CD4-positive, alpha-beta memory T cell (primary cell): ENCODE data around the gene ERP29. TPM values are rescaled to one million over a fixed set of nuclear protein-coding genes. Genes with fewer than 3 reads are reported as not detected.
A peak's percentile ranks its signal among the peaks of the same experiment; 100 is the strongest.
"Not testable (repeated sequence)": the region's sequence is repeated elsewhere in the genome, so short reads cannot be mapped to it uniquely, and the experiment has no call there.

Experiments used
- CTCF ChIA-PET: fragments of 350-600 bp; sonication (Branson Sonifier 250); formaldehyde crosslinking; loops from one replicate; lab custom pipeline; 2021; ENCODE audit warnings: inconsistent platforms; ENCODE audit not compliant: partially characterized antibody; lab: Charles Lee
- POLR2A ChIA-PET: fragments of 350-600 bp; sonication (Branson Sonifier 250); formaldehyde crosslinking; loops from one replicate; lab custom pipeline; 2021; ENCODE audit not compliant: partially characterized antibody; lab: Charles Lee
- DNase-seq, 5 donors: peaks; one replicate each; pipeline versions ENCODE4 v3.0.0 to v3.0.0-alpha.2; 2020 to 2022; ENCODE audit warnings: mixed read lengths in 1 of 5
- H3K27ac ChIP-seq: one replicate; pipeline ENCODE4 v1.7.0; 2013; ENCODE audit warnings: low read depth, low read length
- H3K27me3 ChIP-seq: 2 replicates; pipeline ENCODE4 v1.7.0; 2013; ENCODE audit warnings: mild to moderate bottlenecking, low read length, moderate library complexity; ENCODE audit not compliant: insufficient read depth
- H3K36me3 ChIP-seq: 2 replicates; pipeline ENCODE4 v1.7.0; 2013; ENCODE audit warnings: mild to moderate bottlenecking, low read length, moderate library complexity; ENCODE audit not compliant: insufficient read depth
- H3K4me1 ChIP-seq: 2 replicates; pipeline ENCODE4 v1.7.0; 2013; ENCODE audit warnings: mild to moderate bottlenecking, low read length, moderate library complexity; ENCODE audit not compliant: insufficient read depth
- H3K4me3 ChIP-seq, 2 donors: one replicate each; pipeline ENCODE4 v1.7.0; 2013; ENCODE audit warnings: low read length in 2 of 2, mild to moderate bottlenecking in 1 of 2
- H3K9me3 ChIP-seq, 2 donors: one replicate each; pipeline ENCODE4 v1.7.0; 2013; ENCODE audit warnings: low read length in 2 of 2, control low read depth in 1 of 2; ENCODE audit not compliant: control insufficient read depth in 1 of 2
- H3K27ac Mint-ChIP-seq, 7 donors: one replicate each; pipeline ENCODE4 v1.8.0; 2020 to 2021; ENCODE audit warnings: mixed read lengths in 7 of 7, mild to moderate bottlenecking in 6 of 7, inconsistent platforms in 3 of 7, moderate library complexity in 3 of 7
- H3K27me3 Mint-ChIP-seq, 2 donors: one replicate each; pipeline ENCODE4 v1.8.0; 2020 to 2021; ENCODE audit warnings: mixed read lengths in 2 of 2
- H3K36me3 Mint-ChIP-seq, 2 donors: one replicate each; pipeline ENCODE4 v1.8.0; 2020 to 2021; ENCODE audit warnings: mixed read lengths in 2 of 2, inconsistent platforms in 1 of 2, mild to moderate bottlenecking in 1 of 2
- H3K4me1 Mint-ChIP-seq, 4 donors: one replicate each; pipeline ENCODE4 v1.8.0; 2020 to 2021; ENCODE audit warnings: mixed read lengths in 4 of 4, mild to moderate bottlenecking in 1 of 4
- H3K4me3 Mint-ChIP-seq, 8 donors: one replicate each; pipeline ENCODE4 v1.8.0; 2020 to 2021; ENCODE audit warnings: mixed read lengths in 8 of 8, mild to moderate bottlenecking in 7 of 8, moderate library complexity in 6 of 8, inconsistent platforms in 3 of 8
- H3K9me3 Mint-ChIP-seq, 8 donors: one replicate each; pipeline ENCODE4 v1.8.0; 2020 to 2021; ENCODE audit warnings: mixed read lengths in 8 of 8, mild to moderate bottlenecking in 5 of 8, inconsistent platforms in 3 of 8, moderate library complexity in 1 of 8
- intact Hi-C: fragments of 100-400 bp; cut with micrococcal nuclease; formaldehyde crosslinking; loops from one replicate; pipeline ENCODE4 v1.15.1; 2023
- polyA plus RNA-seq, 2 donors: library from polyadenylated mRNA; unstranded; fragments of 300-500 nt; fragmentation: Illumina TruSeq; gene quantifications; one replicate each; pipeline ENCODE4 v1.2.3, GENCODE V29; 2021
- total RNA-seq, 2 experiments: library from RNA; stranded (reverse); gene quantifications; one replicate each; pipeline ENCODE4 v1.2.3, GENCODE V29; 2021

Gene ERP29
- total and polyA plus RNA-seq, 4 experiments from 2014 or later, result 183 to 250 (median 200) TPM

DNA sequence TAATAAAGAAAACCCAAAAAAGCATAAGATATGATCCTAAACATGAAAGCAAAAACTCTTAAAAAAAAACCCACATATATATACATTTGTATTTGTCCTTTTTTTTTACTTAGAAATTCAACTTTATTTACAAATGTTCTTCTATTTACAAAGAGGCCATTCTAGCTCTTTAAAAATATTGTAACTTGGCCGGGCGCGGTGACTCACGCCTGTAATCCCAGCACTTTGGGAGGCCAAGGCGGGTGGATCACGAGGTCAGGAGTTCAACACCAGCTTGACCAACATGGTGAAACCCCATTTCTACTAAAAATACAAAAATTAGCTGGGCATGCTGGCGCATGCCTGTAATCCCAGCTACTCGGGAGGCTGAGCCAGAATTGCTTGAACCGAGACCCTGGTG lies 14.1 kb upstream of the ERP29 start:
- intact Hi-C loops, H3K4me3 ChIP-seq, H3K36me3 ChIP-seq, DNase-seq, H3K9me3 Mint-ChIP-seq, H3K27me3 Mint-ChIP-seq, H3K9me3 ChIP-seq, H3K27me3 ChIP-seq: not testable (repeated sequence)
- H3K4me3 Mint-ChIP-seq, result peak overlapping the region; percentile 63 to 96 (median 73)
- peaks cover 11 to 18% of the 10 kb centered on the region in 2 donors for H3K36me3 Mint-ChIP-seq
- H3K27ac ChIP-seq, result peak overlapping the region; percentile 36
- ChIA-PET CTCF (interaction anchor here (3.5 kb wide), 1 partner anchor 14 kb away, joined by 26 read pairs; the partner anchor contains the start of genes ERP29 and TMEM116), POLR2A (interaction anchor here (9.3 kb wide), 1 partner anchor 14 kb away, joined by 344 read pairs; the partner anchor contains the start of genes ERP29 and TMEM116)
- H3K27ac Mint-ChIP-seq, result peak overlapping the region in 6 of 7 donors; percentile 59 to 94 (median 85)
- H3K4me1 Mint-ChIP-seq, result peaks cover 45 to 89% (median 65%) of the 10 kb centered on the region in 4 donors
- H3K4me1 ChIP-seq, result peaks cover 91% of the 10 kb centered on the region

DNA sequence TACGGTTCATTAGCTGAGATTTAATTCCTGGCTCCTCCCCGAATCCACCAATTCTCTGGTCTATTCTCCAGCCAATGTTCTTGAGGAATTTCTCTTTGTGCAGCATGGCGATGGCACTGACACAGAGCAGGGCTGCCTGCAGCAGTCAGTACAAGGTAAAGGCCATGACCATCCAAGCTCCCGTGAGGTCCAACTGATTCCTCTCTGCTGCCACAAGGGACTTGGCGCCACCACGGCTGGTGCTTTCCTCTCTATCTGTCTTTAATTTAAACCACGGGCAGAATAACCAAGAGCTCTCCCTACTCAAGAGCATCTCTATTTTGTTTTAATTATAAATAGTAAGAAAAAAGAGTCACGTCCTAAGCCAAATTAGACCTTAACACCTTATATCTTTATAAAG lies 12.4 kb upstream of the ERP29 start:
- ChIA-PET POLR2A (interaction anchor here (0.7 to 5.5 kb wide), 8 partner anchors 8 to 129 kb away, joined by 3 to 189 read pairs (median 3); partner anchors contain the start of genes ERP29, TMEM116 and TRAFD1), CTCF (interaction anchor here (1.4 to 4.8 kb wide), 5 partner anchors 8 to 56 kb away, joined by 5 to 44 read pairs (median 17); partner anchors contain the start of genes ERP29 and TMEM116)
- no peak for DNase-seq
- intact Hi-C loops, result loop anchor here (1.0 kb wide), 1 partner anchor 8 kb away; no protein-coding TSS in a partner anchor
- Histone ChIP-seq H3K27me3 (no peaks in the 10 kb centered on the region), H3K9me3 (no peaks in the 10 kb centered on the region), H3K4me3 (peak overlapping the region; percentile 51 to 53), H3K27ac (peak overlapping the region; percentile 46), H3K4me1 (peaks cover 95% of the 10 kb centered on the region), H3K36me3 (no peaks in the 10 kb centered on the region)
- peaks cover 45 to 85% (median 64%) of the 10 kb centered on the region in 4 donors for H3K4me1 Mint-ChIP-seq
- no peaks in the 10 kb centered on the region for H3K9me3 Mint-ChIP-seq
- H3K36me3 Mint-ChIP-seq, result peaks cover 9 to 11% of the 10 kb centered on the region in 2 donors
- H3K27me3 Mint-ChIP-seq, result no peaks in the 10 kb centered on the region
- H3K4me3 Mint-ChIP-seq, result peak overlapping the region; percentile 91 to 96 (median 92)
- H3K27ac Mint-ChIP-seq, result peak overlapping the region; percentile 80 to 98 (median 93)

DNA sequence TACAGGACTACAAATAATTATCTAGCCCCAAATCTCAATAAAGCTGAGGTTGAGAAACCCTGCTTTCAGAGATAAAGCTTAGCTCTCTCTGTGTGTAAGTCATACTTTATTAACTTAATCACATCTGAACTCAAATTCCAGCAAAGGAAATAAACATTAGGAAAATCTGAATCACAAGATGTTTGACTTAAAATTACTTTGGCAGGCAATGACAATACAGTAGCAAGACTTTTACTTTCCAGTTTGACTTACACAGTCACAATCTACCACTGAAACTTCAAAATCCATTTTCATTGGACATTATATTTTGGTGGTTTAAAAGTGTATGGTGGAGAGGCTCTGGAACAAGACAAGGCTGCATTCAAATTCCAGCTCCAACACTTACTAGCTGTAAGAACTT lies 11.7 kb upstream of the ERP29 start:
- Histone ChIP-seq H3K9me3 (no peaks in the 10 kb centered on the region), H3K4me3 (peak overlapping the region; percentile 51 to 53), H3K36me3 (no peaks in the 10 kb centered on the region), H3K27ac (peak overlapping the region; percentile 46), H3K4me1 (peaks cover 95% of the 10 kb centered on the region), H3K27me3 (no peaks in the 10 kb centered on the region)
- Mint-ChIP-seq H3K9me3 (no peaks in the 10 kb centered on the region), H3K36me3 (peaks cover 6 to 11% of the 10 kb centered on the region in 2 donors), H3K4me3 (peak overlapping the region; percentile 91 to 96 (median 92)), H3K27ac (peak overlapping the region; percentile 80 to 98 (median 93)), H3K4me1 (peaks cover 45 to 85% (median 64%) of the 10 kb centered on the region in 4 donors), H3K27me3 (no peaks in the 10 kb centered on the region)
- no peak for DNase-seq
- intact Hi-C loops, result loop anchor here (1.0 kb wide), 1 partner anchor 8 kb away; no protein-coding TSS in a partner anchor
- CTCF ChIA-PET, result interaction anchor here (0.7 to 4.8 kb wide), 7 partner anchors 8 to 176 kb away, joined by 3 to 44 read pairs (median 9); partner anchors contain the start of genes ERP29 and TMEM116
- POLR2A ChIA-PET, result interaction anchor here (0.7 to 5.5 kb wide), 9 partner anchors 9 to 129 kb away, joined by 3 to 189 read pairs (median 3); partner anchors contain the start of genes ERP29, TMEM116 and TRAFD1

DNA sequence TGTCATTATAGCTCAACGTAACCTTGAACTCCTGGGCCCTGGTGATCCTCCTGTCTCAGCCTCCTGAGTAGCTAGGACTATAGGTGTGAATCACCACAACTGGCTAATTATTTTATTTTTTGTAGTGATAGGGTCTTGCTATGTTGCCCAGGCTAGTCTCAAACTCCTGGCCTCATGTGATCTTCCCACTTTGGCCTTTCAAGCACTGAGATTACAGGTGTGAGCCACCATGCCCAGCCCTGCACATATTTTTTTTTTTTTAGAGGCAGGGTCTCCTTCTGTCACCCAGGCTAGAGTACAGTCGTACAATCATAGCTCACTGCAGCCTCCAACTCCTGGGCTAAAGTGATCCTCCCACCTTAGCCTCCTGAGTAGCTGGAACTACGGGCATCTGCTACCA lies 9.2 kb upstream of the ERP29 start:
- H3K27me3 Mint-ChIP-seq, result no peaks in the 10 kb centered on the region
- H3K4me3 Mint-ChIP-seq, result no peak overlapping the region
- peaks cover 6% of the 10 kb centered on the region in 2 donors for H3K36me3 Mint-ChIP-seq
- H3K36me3 ChIP-seq, result no peaks in the 10 kb centered on the region
- intact Hi-C loops, result no loop called here
- ChIA-PET CTCF (interaction anchor here (3.8 to 4.8 kb wide), 3 partner anchors 9 to 59 kb away, joined by 17 to 44 read pairs (median 20); partner anchors contain the start of genes ERP29 and TMEM116), POLR2A (interaction anchor here (0.8 to 5.5 kb wide), 5 partner anchors 8 to 162 kb away, joined by 3 to 189 read pairs (median 7); partner anchors contain the start of genes ERP29, MAPKAPK5, TMEM116 and TRAFD1)
- peaks cover 89% of the 10 kb centered on the region for H3K4me1 ChIP-seq
- peaks cover 39 to 66% (median 52%) of the 10 kb centered on the region in 4 donors for H3K4me1 Mint-ChIP-seq
- H3K27ac Mint-ChIP-seq, result peak overlapping the region in 3 of 7 donors; percentile 10 to 51 (median 22)
- no peaks in the 10 kb centered on the region for H3K9me3 ChIP-seq
- H3K4me3 ChIP-seq, result no peak overlapping the region
- DNase-seq, result no peak
- no peaks in the 10 kb centered on the region for H3K9me3 Mint-ChIP-seq
- no peak overlapping the region for H3K27ac ChIP-seq
- no peaks in the 10 kb centered on the region for H3K27me3 ChIP-seq

- H3K9me3 Mint-ChIP-seq, result no peaks in the 10 kb centered on the region
- H3K4me1 Mint-ChIP-seq, result peaks cover 36 to 65% (median 50%) of the 10 kb centered on the region in 4 donors
- H3K4me3 Mint-ChIP-seq, result peak overlapping the region in 4 of 8 donors; percentile 8 to 41 (median 36)
- H3K36me3 ChIP-seq, result no peaks in the 10 kb centered on the region
- intact Hi-C loops, result no loop called here
- H3K27ac ChIP-seq, result no peak overlapping the region
- no peaks in the 10 kb centered on the region for H3K9me3 ChIP-seq
- ChIA-PET CTCF (interaction anchor here (4.8 kb wide), 1 partner anchor 61 kb away, joined by 17 read pairs; no protein-coding TSS in a partner anchor), POLR2A (interaction anchor here (1.5 to 5.5 kb wide), 3 partner anchors 6 to 12 kb away, joined by 8 to 189 read pairs (median 9); partner anchors contain the start of genes ERP29 and TMEM116)
- peaks cover 87% of the 10 kb centered on the region for H3K4me1 ChIP-seq
- no peaks in the 10 kb centered on the region for H3K27me3 ChIP-seq
- H3K36me3 Mint-ChIP-seq, result peaks cover 2 to 4% of the 10 kb centered on the region in 2 donors
- H3K4me3 ChIP-seq, result no peak overlapping the region
- no peaks in the 10 kb centered on the region for H3K27me3 Mint-ChIP-seq
- no peak for DNase-seq
- H3K27ac Mint-ChIP-seq, result peak overlapping the region; percentile 10 to 85 (median 69)
Observed at GRCh38 chr12:112005419-112006395, 7.5 kb upstream of the ERP29 start.

GRCh38 chr12:112007945-112008344 lies 5.3 kb upstream of the ERP29 start:
- POLR2A ChIA-PET, result interaction anchor here (0.8 to 0.9 kb wide), 2 partner anchors 12 to 42 kb away, joined by 3 to 4 read pairs; no protein-coding TSS in a partner anchor
- no peaks in the 10 kb centered on the region for H3K9me3 ChIP-seq
- CTCF ChIA-PET, result no interaction called here

More at GRCh38 chr12:112007945-112008344, 5.3 kb upstream of the ERP29 start:
- no peak overlapping the region for H3K4me3 ChIP-seq
- peaks cover 0 to 4% (median 0%) of the 10 kb centered on the region in 8 donors for H3K9me3 Mint-ChIP-seq
- peak overlapping the region in 3 of 7 donors; percentile 48 to 70 (median 57) for H3K27ac Mint-ChIP-seq
- no peaks in the 10 kb centered on the region for H3K27me3 Mint-ChIP-seq
- H3K4me3 Mint-ChIP-seq, result peak overlapping the region in 1 of 8 donors; percentile 7
- peaks cover 3 to 5% of the 10 kb centered on the region in 2 donors for H3K36me3 Mint-ChIP-seq
- intact Hi-C loops, result no loop called here
- H3K4me1 Mint-ChIP-seq, result peaks cover 38 to 75% (median 51%) of the 10 kb centered on the region in 4 donors
- no peak for DNase-seq
- no peaks in the 10 kb centered on the region for H3K36me3 ChIP-seq
- H3K27ac ChIP-seq, result no peak overlapping the region
- H3K4me1 ChIP-seq, result peaks cover 90% of the 10 kb centered on the region
- no peaks in the 10 kb centered on the region for H3K27me3 ChIP-seq
